HG03135 (cell line): ENCODE measurements around the gene NDUFAF8.
A peak's percentile ranks its signal among the peaks of the same experiment; 100 is the strongest.
"Not testable (repeated sequence)": the region's sequence is repeated elsewhere in the genome, so short reads cannot be mapped to it uniquely, and the experiment has no call there.

Source experiments
- ATAC-seq: cut with Tn5 transposase; IDR thresholded peaks from one replicate; pipeline ENCODE4 v1.9.1; 2021; ENCODE audit warnings: mild to moderate bottlenecking, moderate library complexity; ENCODE audit not compliant: unreplicated experiment

The NDUFAF8 gene

DNA sequence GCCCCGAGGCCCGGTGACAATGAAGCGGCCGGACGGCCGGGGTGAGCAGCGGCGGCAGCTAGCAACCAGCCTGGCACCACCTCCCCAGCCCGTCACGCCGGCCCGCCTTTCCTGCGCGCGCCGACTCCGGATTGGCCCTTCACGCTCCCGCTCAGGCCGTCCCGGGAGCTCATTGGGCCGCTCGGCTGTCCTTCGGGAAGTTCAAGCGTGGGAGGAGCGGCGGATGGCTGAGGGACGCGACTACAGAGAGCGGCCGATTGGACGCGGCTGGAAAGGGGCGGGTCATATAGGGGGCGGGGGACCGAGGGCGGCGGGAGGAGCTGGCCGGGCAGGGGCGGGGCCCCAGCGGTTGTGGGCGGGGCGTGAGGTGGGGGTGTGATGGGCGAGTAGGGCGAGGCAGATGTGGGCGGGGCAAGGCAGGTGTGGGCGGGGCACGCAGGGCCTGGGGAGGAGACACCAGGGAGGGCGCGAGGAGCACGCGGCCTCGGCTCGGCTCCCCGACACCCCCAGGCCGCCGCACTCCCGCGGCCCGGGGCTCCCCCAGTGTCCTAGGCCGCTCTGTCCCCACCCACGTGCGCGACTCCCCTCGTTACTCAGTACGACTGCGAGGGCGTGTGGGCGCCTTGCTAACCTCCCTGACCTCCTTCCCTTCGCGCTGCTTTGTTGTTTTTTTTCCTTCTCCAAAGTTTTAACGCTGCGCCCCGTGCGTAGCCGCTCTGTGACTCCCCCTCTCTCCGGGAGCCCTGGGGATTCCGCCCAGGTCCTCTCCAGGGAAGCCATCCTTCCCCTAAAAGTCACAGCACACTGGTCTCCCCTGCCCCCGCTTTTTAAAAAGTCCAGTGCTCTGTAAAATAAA, 16.0 kb upstream of the NDUFAF8 start, which contains the start of gene CEP131:
Gene CEP131, minus strand, starts transcription at position 60 of the 856 bp plus-strand sequence. CDS start 2,909 bp downstream, outside the sequence.
- peak; percentile 87 for ATAC-seq

DNA sequence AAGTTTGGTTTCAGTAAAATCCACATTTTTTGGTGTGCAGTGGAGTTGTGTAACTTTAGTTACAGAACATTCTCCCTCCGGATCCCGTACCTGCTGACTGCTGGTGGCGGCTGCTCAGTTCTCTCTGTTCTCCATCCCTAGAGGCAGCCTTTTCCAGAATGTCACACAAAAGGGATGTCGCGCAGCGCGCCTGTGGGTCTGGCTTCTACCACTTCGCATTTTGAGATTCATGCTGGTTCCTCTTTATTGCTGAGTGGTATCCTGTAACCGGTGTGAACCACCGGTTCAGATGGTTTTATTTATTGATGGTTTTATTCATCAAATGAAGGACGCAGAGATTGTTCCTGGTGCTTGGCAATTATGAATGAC, 15.4 kb upstream of the NDUFAF8 start:
- no peak for ATAC-seq

DNA sequence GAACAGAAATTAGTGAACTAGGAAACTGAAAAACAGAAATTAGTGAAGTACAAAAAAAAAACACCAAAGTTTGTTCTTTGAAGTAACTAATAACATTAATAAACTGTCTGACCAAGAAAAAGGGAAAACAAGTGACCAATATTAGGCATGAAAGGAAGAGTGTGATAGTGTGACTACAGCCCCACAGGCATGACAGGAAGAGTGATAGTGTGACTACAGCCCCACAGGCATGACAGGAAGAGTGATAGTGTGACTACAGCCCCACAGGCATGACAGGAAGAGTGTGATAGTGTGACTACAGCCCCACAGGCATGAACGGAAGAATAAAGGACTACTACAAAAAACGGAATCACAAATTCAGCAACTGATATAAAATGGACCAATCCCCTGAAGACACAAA, 11.5 kb upstream of the NDUFAF8 start:
- not testable (repeated sequence) for ATAC-seq

- ATAC-seq: no peak
These were observed 10.7 kb upstream of the NDUFAF8 start for GRCh38 chr17:81228420-81228819.

DNA sequence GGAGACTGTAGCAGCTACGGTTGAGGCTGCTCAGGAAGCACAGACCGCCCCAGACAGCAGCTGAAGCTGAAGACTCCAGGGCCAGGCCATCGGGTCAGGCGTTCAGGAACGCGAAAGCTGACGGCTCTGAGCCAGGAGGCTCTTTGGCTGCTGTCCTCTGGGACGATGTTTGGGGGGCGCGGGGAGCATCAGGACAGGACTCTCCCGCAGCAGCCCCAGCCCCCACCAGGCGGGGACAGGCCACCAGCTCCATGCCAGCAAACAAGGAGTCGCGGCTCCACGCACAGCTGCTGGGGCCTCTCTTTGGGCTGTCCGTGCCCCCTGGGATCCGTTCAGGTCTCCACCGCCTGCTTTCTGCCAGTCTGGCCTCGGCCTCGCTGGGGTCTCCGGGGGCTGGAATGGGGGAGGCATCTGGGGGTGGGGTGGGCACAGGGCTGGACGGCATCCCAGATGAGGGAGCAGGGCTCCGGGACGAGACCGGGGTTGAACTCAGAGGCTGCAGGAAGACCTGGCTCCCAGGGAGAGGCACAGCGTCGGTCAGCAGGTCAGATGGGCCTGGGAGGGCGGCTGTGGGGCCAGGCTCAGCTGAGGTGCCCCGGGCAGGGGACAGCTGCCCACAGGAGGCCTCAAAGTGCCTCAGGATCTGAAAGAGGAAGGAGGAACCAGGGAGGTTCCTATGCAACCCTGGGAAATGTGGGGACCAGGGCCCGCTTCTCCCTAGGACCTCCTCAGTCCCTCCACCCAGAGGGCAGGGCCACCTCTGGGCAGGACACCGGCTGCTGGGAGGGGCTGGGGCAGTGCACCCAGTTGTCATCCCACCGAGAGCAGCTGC, 10.1 kb upstream of the NDUFAF8 start:
- ATAC-seq: no peak

- no peak for ATAC-seq
These were observed 9.5 kb upstream of the NDUFAF8 start for GRCh38 chr17:81229666-81229920.

DNA sequence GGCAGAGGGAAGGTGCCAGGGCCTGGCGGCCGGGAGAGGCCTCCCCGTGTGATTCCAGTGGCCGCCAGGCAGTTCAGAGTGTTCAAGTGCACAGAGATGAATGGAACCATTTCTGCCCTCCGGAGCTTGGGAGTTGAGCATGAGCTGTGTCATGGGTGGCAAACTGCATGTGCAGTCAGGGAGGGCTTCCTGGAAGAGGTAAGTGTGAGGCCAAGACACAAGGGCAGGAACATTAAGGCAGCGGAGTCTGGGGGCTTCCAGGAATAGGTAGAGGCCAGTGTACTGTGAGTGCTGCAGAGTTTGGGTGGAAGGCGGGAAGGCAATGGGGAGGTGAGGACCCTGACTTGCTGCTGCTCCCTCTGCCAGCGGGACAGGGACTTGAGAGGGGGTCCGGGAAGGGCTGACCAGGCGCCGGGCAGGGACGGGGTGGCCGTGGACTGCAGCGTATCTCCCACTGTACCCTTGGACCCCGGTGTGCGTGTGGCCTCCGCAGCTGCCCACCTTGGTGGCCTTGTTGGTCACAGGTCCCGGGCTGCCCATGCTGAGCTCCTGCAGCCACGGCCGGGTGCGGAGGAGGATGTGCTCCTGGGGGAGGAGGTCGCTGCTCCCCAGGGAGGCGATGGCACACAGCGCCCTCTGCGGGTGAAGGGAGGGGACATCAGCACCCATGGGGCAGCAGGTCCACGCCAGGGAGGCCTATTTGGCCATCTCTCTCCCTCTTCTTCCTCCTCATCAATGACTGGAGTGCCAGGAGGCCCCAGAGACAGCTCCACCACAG, 8.9 kb upstream of the NDUFAF8 start:
- no peak for ATAC-seq

DNA sequence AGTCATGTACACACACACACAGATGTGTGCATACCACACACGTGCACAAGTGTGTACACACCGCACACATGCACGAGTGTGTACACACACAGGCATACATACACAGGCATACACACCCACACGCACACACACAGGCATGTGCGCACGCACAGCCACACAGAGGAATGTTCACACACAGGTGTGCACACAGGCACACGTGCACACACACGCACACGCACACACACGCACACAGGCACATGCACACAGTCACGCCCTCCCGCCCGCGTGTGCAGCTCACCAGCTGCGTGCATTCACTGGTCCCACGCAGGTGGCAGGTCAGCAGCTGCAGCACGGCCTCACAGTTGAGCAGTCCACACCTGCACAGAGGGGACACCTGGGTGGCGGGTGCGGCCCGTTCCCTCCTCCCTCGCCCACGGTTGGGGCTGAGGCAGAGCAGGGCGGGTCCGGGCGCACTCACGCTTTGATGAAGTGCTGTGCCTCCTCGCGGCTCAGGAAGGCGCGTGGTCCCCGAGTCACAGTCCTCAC, 7.9 kb upstream of the NDUFAF8 start:
- ATAC-seq: no peak

DNA sequence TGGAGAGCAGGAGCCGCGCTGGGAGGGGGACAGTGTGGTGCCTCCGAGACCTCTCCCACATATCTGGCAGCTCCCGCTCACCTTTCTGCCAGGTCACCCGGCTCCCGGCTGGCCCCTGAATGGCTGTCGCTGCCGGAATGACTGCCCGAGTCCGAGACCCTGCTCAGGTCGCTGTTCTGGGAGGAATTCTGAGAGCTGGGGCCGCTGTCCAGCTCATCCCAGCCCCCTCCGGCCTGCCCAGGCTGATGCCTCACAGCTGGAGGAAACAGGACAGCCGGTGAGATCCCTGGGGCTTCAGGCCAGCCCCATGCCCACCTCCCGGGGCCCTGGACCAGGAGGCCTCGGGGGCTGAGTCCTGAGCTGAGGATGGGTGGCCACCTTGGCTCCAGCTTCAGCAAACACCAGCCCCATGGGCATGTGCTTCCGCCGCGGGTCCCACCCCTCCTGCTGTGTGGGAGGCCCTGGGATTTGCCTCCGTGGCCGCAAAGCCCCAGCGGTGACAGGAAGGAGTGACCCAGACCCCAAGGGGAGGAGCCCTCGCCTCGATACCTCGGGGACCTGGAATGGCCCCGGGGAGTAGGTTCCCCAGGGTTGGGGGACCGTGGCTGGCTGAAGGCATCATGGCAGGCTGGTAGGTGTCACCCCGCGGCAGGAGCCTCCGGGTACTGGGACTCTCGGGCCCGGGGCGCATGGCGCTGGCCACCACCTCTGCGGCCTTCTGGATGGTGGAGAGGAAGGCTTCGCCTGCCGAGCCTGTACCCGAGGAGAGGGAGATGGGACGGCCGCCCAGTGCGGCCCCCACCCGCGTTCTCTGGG, 7.1 kb upstream of the NDUFAF8 start:
- no peak for ATAC-seq

DNA sequence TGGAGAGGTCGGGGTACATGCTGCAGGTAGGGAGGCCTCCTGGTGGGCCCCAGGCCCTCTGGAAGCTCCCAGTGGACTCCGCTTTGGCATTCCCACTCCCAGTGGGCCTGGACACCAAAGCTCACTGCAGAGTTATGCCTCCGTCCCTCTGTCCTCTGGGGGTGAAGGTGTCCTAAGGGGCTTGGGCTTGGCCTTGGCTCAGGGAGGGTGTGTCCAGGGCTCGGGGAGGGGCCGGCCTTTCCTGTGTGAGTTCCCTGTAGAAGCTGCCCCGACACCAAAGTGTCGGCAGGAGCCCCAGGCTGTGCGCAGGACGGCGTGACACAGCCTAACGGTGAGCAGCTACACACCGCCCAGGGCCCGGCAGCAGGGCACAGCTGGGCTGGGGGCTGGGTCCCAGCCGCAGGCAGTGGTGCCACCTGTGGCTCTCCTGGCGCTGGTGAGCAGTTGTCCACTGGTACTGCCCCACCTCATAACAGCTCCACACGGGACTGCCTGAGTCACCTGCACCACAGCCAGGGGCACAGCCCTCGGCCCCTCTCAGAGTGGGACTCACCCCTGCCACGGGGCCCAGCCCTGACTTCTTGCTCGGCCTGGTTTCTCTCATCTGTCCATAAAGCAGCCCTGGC, 6.4 kb upstream of the NDUFAF8 start:
- no peak for ATAC-seq

DNA sequence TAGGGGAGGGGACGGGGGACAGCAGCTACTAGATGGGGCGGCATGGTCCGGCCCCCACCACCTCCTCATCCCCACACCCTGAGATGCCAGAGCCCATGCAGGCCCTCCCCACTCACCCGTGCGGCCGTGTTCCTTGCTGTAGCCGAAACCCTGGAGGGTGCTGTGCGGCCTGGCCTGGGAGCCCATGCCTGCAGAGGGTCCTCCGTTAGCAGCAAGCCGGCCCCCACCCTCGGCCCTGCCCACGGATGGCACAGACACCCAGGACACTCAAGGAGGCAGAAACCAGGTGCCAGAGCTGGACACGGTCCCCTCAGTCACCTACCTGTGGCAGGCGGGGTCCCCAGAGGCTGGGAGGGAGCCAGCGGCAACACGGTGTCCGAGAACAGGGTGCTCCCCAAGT, 5.8 kb upstream of the NDUFAF8 start:
- ATAC-seq: no peak

GRCh38 chr17:81233811-81234505, 5.2 kb upstream of the NDUFAF8 start:
- no peak for ATAC-seq

DNA sequence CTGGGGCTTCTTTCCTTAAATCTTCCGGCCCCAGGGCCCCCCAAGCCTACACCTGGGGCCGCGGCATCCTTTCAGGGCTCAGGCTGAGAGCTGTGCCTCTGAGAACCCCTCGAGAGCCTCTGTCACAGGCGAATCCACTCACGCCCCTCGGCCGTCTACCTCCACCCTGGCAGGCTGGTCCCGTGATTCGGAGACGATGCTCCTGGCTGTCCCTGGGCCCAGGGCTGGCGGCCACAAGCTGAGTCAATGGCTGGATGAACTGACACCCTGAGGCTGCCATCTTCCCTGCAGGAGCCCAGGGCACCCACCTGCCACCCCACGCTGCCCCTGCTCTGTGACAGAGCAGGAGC, 4.6 kb upstream of the NDUFAF8 start:
- no peak for ATAC-seq

DNA sequence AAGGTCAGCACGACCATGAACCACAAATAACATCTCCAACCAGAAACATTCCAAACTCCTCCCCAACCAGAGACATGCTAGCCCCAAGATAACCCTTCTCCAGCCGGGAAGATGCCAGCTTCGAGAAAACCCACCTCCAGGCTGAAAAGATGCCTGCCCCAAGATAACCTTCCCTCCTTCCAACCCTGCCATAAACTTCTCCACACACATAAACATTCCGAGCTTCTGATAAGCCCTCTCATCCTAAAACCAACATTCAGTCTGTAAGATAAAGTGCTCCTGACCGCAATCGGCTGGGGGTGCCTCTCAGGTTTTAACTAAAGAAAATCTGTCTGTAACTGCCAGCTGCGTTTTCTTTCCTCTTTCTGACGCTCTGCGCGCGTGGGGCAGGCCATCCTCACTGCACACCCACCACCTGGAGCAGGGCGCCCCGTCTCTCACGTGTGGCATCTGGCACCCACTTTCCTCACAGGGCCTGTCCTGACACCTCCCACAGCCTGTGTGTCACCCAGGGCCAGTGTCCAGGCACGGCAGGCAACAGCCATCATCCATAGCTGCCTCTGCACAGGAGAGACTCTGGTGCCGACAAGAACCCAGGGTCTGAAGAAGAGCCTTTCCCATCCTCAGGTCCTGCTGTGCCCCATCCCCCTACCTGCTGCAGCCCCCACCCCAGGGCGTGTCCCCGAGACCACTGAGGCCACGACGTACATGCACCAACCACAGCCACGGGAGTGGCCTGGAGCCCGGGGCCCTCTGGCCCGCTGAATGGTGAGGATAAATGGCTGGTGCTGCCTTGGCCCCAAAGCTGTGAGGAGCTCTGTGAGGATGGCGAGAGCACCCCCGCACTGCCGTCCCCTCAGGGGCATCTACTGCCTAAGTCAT, 3.9 kb upstream of the NDUFAF8 start:
- ATAC-seq: no peak

GRCh38 chr17:81235822-81236740, 3.0 kb upstream of the NDUFAF8 start:
- ATAC-seq: no peak

GRCh38 chr17:81236784-81237183, 2.3 kb upstream of the NDUFAF8 start:
- no peak for ATAC-seq
